HUES48 (cell line): ENCODE results near the gene STEAP2.

Source experiments
- H3K27ac ChIP-seq: one replicate; pipeline ENCODE4 v1.7.0; 2013; ENCODE audit warnings: low read depth, low read length, inconsistent platforms
- H3K27me3 ChIP-seq: 2 replicates; pipeline ENCODE4 v1.6.1; 2013; ENCODE audit warnings: mild to moderate bottlenecking, low read length; ENCODE audit not compliant: control insufficient read depth, insufficient read depth
- H3K36me3 ChIP-seq: 2 replicates; pipeline ENCODE4 v1.6.1; 2013; ENCODE audit warnings: low read length; ENCODE audit not compliant: control insufficient read depth, insufficient read depth
- H3K4me1 ChIP-seq: 2 replicates; pipeline ENCODE4 v1.6.1; 2013; ENCODE audit warnings: mild to moderate bottlenecking, low read length; ENCODE audit not compliant: control insufficient read depth, insufficient read depth
- H3K4me3 ChIP-seq: 2 replicates; pipeline ENCODE4 v1.5.1; 2013; ENCODE audit warnings: mild to moderate bottlenecking, low read depth, low read length
- H3K9ac ChIP-seq: 2 replicates; pipeline ENCODE4 v1.6.1; 2013; ENCODE audit warnings: mild to moderate bottlenecking, low read depth, low read length, moderate library complexity
- H3K9me3 ChIP-seq: 2 replicates; pipeline ENCODE4 v1.6.1; 2013; ENCODE audit warnings: low read length; ENCODE audit not compliant: control insufficient read depth, insufficient read depth

The STEAP2 gene

GRCh38 chr7:90271753-90272152, 60.2 kb downstream of the STEAP2 start:
- Histone ChIP-seq H3K36me3 (no peaks in the 10 kb centered on the region), H3K9me3 (no peaks in the 10 kb centered on the region), H3K9ac (no peak overlapping the region), H3K4me1 (no peaks in the 10 kb centered on the region), H3K27ac (no peak overlapping the region), H3K4me3 (no peak overlapping the region), H3K27me3 (no peaks in the 10 kb centered on the region)

- Histone ChIP-seq H3K4me3 (no peak overlapping the region), H3K27ac (no peak overlapping the region), H3K27me3 (no peaks in the 10 kb centered on the region), H3K9me3 (no peaks in the 10 kb centered on the region), H3K36me3 (no peaks in the 10 kb centered on the region), H3K4me1 (no peaks in the 10 kb centered on the region), H3K9ac (no peak overlapping the region)
Observed at GRCh38 chr7:90272242-90272641, 60.7 kb downstream of the STEAP2 start.

- H3K4me1 ChIP-seq = no peaks in the 10 kb centered on the region
- H3K27me3 ChIP-seq = no peaks in the 10 kb centered on the region
- no peak overlapping the region for H3K9ac ChIP-seq
Observed at GRCh38 chr7:90274161-90274560, 62.6 kb downstream of the STEAP2 start.

GRCh38 chr7:90276033-90276728, 64.6 kb downstream of the STEAP2 start:
- H3K9ac ChIP-seq = no peak overlapping the region
- H3K9me3 ChIP-seq = no peaks in the 10 kb centered on the region
- no peak overlapping the region for H3K27ac ChIP-seq
- no peaks in the 10 kb centered on the region for H3K4me1 ChIP-seq
- no peaks in the 10 kb centered on the region for H3K36me3 ChIP-seq
- no peak overlapping the region for H3K4me3 ChIP-seq
- no peaks in the 10 kb centered on the region for H3K27me3 ChIP-seq

More at GRCh38 chr7:90274161-90274560, 62.6 kb downstream of the STEAP2 start:
- no peaks in the 10 kb centered on the region for H3K9me3 ChIP-seq
- no peak overlapping the region for H3K27ac ChIP-seq
- H3K4me3 ChIP-seq = no peak overlapping the region
- no peaks in the 10 kb centered on the region for H3K36me3 ChIP-seq
